Measurements from ENCODE around the gene ABI1. TPM values are rescaled to one million over a fixed set of nuclear protein-coding genes. Genes with fewer than 3 reads are reported as not detected.
A peak's percentile ranks its signal among the peaks of the same experiment; 100 is the strongest.

Gene ABI1
- total RNA-seq, 3 donors from 2014 or later (not counting 1 experiment from before 2014, with no cell fraction given): 94.8 to 116 (median 113) TPM

GRCh38 chr10:26798298-26798697, 62.5 kb downstream of the ABI1 start:
- 95% methylated on average over 5 of the region's 5 CpGs for WGBS (ENCODE audit: insufficient coverage)
- TF ChIP-seq CTCF (IDR thresholded peaks at IDR 0.05): no peak
- no peak for ATAC-seq
- no peaks in the 10 kb centered on the region for H3K36me3 Mint-ChIP-seq
- H3K27me3 Mint-ChIP-seq (ENCODE audit: low read depth in 2 of 2): no peaks in the 10 kb centered on the region
- H3K9me3 Mint-ChIP-seq: peaks cover 0 to 6% of the 10 kb centered on the region in 2 donors
- Histone ChIP-seq H3K27me3 (ENCODE audit: control insufficient read depth, insufficient read depth, low read length) (no peaks in the 10 kb centered on the region), H3K36me3 (ENCODE audit: control insufficient read depth, insufficient read depth, low read length) (no peaks in the 10 kb centered on the region), H3K4me3 (ENCODE audit: low read length) (no peak overlapping the region), H3K9me3 (ENCODE audit: control insufficient read depth, insufficient read depth, low read length) (no peaks in the 10 kb centered on the region), H3K27ac (ENCODE audit: low read length) (no peak overlapping the region), H3K4me1 (ENCODE audit: control insufficient read depth, insufficient read depth, low read length) (peaks cover 9% of the 10 kb centered on the region)
- H3K4me3 Mint-ChIP-seq: no peak overlapping the region
- peak overlapping the region in 1 of 2 donors; percentile 13 for H3K27ac Mint-ChIP-seq
- DNase-seq: no peak
- intact Hi-C loops (cut with micrococcal nuclease): loop anchor here (5.0 kb wide), 1 partner anchor 44 kb away; no protein-coding TSS in a partner anchor
- peaks cover 71 to 78% of the 10 kb centered on the region in 2 donors for H3K4me1 Mint-ChIP-seq

DNA sequence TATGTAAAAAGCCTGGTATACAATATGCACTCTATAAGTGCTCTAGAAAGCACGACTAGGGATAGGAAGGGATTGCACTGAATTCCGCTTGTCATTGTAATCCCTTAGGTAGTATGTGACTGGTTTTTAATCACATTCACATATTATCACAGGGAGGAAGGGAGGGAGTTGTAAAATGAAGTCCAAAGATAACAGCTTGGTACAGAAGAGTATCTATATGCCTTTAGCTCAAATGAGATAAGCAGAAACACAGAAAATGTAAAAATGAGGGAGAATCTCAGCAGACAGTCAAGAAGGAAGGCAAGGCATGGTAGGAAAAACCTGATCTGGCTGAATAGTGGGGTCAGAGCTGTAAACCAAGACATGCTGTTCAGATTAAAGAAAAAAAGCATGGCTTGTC, 63.4 kb downstream of the ABI1 start:
- ATAC-seq (no peak), DNase-seq (no peak)
- no peaks in the 10 kb centered on the region for H3K36me3 ChIP-seq (ENCODE audit: control insufficient read depth, insufficient read depth, low read length)
- H3K27me3 ChIP-seq (ENCODE audit: control insufficient read depth, insufficient read depth, low read length): no peaks in the 10 kb centered on the region
- peaks cover 9% of the 10 kb centered on the region for H3K4me1 ChIP-seq (ENCODE audit: control insufficient read depth, insufficient read depth, low read length)
- Mint-ChIP-seq H3K27me3 (ENCODE audit: low read depth in 2 of 2) (no peaks in the 10 kb centered on the region), H3K36me3 (no peaks in the 10 kb centered on the region), H3K4me1 (peaks cover 71 to 76% of the 10 kb centered on the region in 2 donors), H3K9me3 (peaks cover 0 to 6% of the 10 kb centered on the region in 2 donors), H3K27ac (peak overlapping the region; percentile 3 to 13), H3K4me3 (no peak overlapping the region)
- H3K9me3 ChIP-seq (ENCODE audit: control insufficient read depth, insufficient read depth, low read length): no peaks in the 10 kb centered on the region
- H3K4me3 ChIP-seq (ENCODE audit: low read length): no peak overlapping the region
- TF ChIP-seq CTCF (IDR thresholded peaks at IDR 0.05): no peak
- intact Hi-C loops (cut with micrococcal nuclease): loop anchor here (5.0 kb wide), 1 partner anchor 45 kb away; no protein-coding TSS in a partner anchor
- H3K27ac ChIP-seq (ENCODE audit: low read length): no peak overlapping the region
- WGBS (ENCODE audit: insufficient coverage): no CpG with 5 or more reads among the region's 2 CpGs

- Histone ChIP-seq H3K27me3 (ENCODE audit: control insufficient read depth, insufficient read depth, low read length) (no peaks in the 10 kb centered on the region), H3K4me3 (ENCODE audit: low read length) (no peak overlapping the region), H3K36me3 (ENCODE audit: control insufficient read depth, insufficient read depth, low read length) (no peaks in the 10 kb centered on the region), H3K27ac (ENCODE audit: low read length) (no peak overlapping the region), H3K9me3 (ENCODE audit: control insufficient read depth, insufficient read depth, low read length) (no peaks in the 10 kb centered on the region), H3K4me1 (ENCODE audit: control insufficient read depth, insufficient read depth, low read length) (peaks cover 3% of the 10 kb centered on the region)
- intact Hi-C loops (cut with micrococcal nuclease): no loop called here
- peaks cover 67 to 69% of the 10 kb centered on the region in 2 donors for H3K4me1 Mint-ChIP-seq
- H3K36me3 Mint-ChIP-seq: no peaks in the 10 kb centered on the region
- TF ChIP-seq CTCF (IDR thresholded peaks at IDR 0.05): no peak
- H3K4me3 Mint-ChIP-seq: no peak overlapping the region
- H3K9me3 Mint-ChIP-seq: peaks cover 0 to 6% of the 10 kb centered on the region in 2 donors
- 68% methylated on average over 2 of the region's 2 CpGs for WGBS (ENCODE audit: insufficient coverage)
- no peaks in the 10 kb centered on the region for H3K27me3 Mint-ChIP-seq (ENCODE audit: low read depth in 2 of 2)
- ATAC-seq (no peak), DNase-seq (no peak)
- H3K27ac Mint-ChIP-seq: peak overlapping the region; percentile 34 to 67
These were observed 67.8 kb downstream of the ABI1 start for GRCh38 chr10:26792758-26793495.

Measured in natural killer cell (primary cell).